Measurements from ENCODE around the gene SIRT2. TPM values are rescaled to one million over a fixed set of nuclear protein-coding genes. Genes with fewer than 3 reads are reported as not detected.

SIRT2 gene
- total RNA-seq, 4 donors from 2014 or later: 108 to 154 (median 129) TPM

DNA sequence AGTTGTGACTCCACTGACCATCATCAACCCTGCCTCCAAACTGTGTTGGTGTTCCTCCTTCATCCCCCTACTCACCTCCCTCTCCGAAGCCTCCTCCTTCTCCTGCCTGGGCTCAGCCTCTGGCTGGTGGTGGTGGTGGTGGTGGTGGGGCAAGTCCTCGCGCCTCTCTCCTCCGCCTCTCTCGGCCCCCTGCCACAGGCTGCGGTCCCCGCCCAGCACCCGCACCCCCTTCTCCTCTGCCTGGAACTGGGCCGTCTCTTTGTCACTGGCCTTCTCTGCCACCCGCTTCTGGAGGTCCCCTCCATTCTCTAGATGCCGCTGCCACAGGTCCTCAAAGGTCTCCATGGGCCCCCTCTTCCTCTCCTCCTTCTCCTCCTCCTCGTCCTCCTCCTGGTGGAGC lies 11.1 kb upstream of the SIRT2 start:
- peaks cover 0 to 16% of the 10 kb centered on the region in 2 donors for H3K27me3 ChIP-seq
- TF ChIP-seq, protein P1, sequence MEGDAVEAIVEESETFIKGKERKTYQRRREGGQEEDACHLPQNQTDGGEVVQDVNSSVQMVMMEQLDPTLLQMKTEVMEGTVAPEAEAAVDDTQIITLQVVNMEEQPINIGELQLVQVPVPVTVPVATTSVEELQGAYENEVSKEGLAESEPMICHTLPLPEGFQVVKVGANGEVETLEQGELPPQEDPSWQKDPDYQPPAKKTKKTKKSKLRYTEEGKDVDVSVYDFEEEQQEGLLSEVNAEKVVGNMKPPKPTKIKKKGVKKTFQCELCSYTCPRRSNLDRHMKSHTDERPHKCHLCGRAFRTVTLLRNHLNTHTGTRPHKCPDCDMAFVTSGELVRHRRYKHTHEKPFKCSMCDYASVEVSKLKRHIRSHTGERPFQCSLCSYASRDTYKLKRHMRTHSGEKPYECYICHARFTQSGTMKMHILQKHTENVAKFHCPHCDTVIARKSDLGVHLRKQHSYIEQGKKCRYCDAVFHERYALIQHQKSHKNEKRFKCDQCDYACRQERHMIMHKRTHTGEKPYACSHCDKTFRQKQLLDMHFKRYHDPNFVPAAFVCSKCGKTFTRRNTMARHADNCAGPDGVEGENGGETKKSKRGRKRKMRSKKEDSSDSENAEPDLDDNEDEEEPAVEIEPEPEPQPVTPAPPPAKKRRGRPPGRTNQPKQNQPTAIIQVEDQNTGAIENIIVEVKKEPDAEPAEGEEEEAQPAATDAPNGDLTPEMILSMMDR (IDR thresholded peaks at IDR 0.05): no peak
- TF ChIP-seq EP300 (IDR thresholded peaks at IDR 0.05) (no peak), POLR2A (IDR thresholded peaks at IDR 0.05) (no peak)
- no peak overlapping the region for H3K4me3 ChIP-seq
- H3K9me3 ChIP-seq: no peaks in the 10 kb centered on the region
- H3K4me1 ChIP-seq: peaks cover 0 to 5% (median 0%) of the 10 kb centered on the region in 4 donors
- peaks cover 0 to 50% (median 13%) of the 10 kb centered on the region in 3 donors for H3K36me3 ChIP-seq
- DNase-seq (ENCODE audit: low spot score in 2 of 2): no peak
- H3K27ac ChIP-seq: no peak overlapping the region
- WGBS, 2 donors: 91 to 95% methylated on average over 12 of the region's 12 CpGs

DNA sequence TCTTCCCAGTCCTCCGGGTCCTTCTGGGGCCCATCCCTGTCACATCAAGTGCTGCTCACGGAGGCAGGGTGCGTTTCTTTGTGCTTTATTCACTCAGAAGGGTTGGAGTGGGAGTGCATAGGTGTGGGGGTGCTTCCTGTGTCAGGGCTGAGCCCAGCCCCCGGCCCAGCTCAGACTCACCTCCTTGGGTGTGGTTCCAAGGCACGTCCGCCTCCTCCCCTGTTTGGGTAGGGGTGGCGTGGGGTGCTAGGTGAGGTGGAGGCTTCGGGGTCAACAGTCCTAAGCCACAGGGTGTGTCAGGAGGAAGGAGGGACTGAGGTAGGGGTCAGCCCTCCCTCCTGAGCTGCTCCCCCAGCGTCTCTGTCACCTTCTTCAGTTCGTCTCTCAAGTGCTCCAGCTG lies 9.5 kb upstream of the SIRT2 start:
- H3K27ac ChIP-seq: no peak overlapping the region
- H3K4me3 ChIP-seq: no peak overlapping the region
- no peak for TF ChIP-seq EP300 (IDR thresholded peaks at IDR 0.05)
- TF ChIP-seq POLR2A (IDR thresholded peaks at IDR 0.05): no peak
- TF ChIP-seq, protein P1 (IDR thresholded peaks at IDR 0.05): no peak
- no peaks in the 10 kb centered on the region for H3K9me3 ChIP-seq
- no peak for DNase-seq (ENCODE audit: low spot score in 2 of 2)
- H3K36me3 ChIP-seq: peaks cover 0 to 48% (median 17%) of the 10 kb centered on the region in 3 donors
- H3K4me1 ChIP-seq: peaks cover 0 to 5% (median 0%) of the 10 kb centered on the region in 4 donors
- WGBS, 2 donors: 73 to 75% methylated on average over 10 of the region's 10 CpGs
- peaks cover 0 to 16% of the 10 kb centered on the region in 2 donors for H3K27me3 ChIP-seq

DNA sequence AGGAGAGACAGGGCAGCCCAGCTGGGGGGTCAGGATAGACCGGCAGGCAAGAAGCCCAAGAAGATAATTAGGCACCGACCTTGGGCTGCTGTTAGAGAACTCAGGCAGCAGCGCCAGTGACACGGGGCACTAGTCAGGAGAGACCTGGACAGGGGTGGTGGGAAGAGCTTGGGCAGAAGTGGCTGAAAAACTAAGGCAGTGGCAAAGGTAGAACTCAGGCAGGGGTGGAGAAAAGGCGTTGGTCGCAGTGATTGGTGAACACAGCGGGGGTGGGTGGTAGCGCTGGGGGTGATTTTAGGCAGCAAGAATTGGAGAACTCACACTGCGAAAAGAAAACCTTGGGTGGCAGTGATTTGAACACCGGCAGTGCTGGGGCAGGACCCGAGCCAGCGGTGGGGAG lies 8.3 kb upstream of the SIRT2 start:
- Histone ChIP-seq H3K9me3 (no peaks in the 10 kb centered on the region), H3K27me3 (peaks cover 0 to 16% of the 10 kb centered on the region in 2 donors), H3K4me1 (peaks cover 0 to 5% (median 0%) of the 10 kb centered on the region in 4 donors), H3K27ac (no peak overlapping the region), H3K4me3 (no peak overlapping the region), H3K36me3 (peaks cover 0 to 48% (median 17%) of the 10 kb centered on the region in 3 donors)
- 93% methylated on average over 12 of the region's 12 CpGs for WGBS, 2 donors
- TF ChIP-seq, protein P1 (IDR thresholded peaks at IDR 0.05): no peak
- no peak for TF ChIP-seq POLR2A (IDR thresholded peaks at IDR 0.05)
- no peak for TF ChIP-seq EP300 (IDR thresholded peaks at IDR 0.05)
- DNase-seq (ENCODE audit: low spot score in 2 of 2): no peak

DNA sequence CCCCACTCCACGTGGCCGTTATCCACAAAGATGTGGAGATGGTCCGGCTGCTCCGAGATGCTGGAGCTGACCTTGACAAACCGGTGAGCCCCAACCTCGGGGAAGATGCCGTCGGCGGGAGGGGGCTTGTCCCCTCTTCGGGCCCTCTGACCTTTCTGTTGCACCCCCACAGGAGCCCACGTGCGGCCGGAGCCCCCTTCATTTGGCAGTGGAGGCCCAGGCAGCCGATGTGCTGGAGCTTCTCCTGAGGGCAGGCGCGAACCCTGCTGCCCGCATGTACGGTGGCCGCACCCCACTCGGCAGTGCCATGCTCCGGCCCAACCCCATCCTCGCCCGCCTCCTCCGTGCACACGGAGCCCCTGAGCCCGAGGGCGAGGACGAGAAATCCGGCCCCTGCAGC lies 7.8 kb upstream of the SIRT2 start:
- WGBS, 2 donors: 90 to 94% methylated on average over 26 to 27 of the region's 29 CpGs
- no peak for TF ChIP-seq POLR2A (IDR thresholded peaks at IDR 0.05)
- TF ChIP-seq, protein P1 (IDR thresholded peaks at IDR 0.05): no peak
- no peak for TF ChIP-seq EP300 (IDR thresholded peaks at IDR 0.05)
- Histone ChIP-seq H3K9me3 (no peaks in the 10 kb centered on the region), H3K27ac (no peak overlapping the region), H3K4me3 (no peak overlapping the region), H3K4me1 (peaks cover 0 to 5% (median 0%) of the 10 kb centered on the region in 4 donors), H3K27me3 (peaks cover 0 to 11% of the 10 kb centered on the region in 2 donors), H3K36me3 (peaks cover 0 to 48% (median 17%) of the 10 kb centered on the region in 3 donors)
- DNase-seq (ENCODE audit: low spot score in 2 of 2): no peak

DNA sequence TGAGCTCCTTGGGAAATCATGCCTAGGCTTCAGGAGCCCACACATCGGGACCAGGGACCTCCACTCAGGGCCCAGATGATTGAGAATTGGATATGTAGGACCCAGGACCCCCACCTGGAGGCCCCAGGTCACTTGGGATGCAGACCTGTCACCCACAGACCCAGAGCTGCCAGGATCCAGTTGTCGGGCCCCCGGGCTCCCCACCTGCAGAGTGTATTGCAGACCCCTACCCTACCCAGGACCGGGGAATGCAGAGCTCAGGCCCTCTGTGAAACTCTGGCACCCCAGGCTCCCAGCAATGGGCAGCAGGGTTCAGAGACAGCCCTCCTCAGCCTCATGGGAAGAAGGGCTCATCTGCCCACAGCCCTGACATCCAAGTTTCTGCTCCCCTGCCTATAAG lies 6.2 kb upstream of the SIRT2 start:
- peaks cover 0 to 48% (median 17%) of the 10 kb centered on the region in 3 donors for H3K36me3 ChIP-seq
- peaks cover 0 to 2% (median 0%) of the 10 kb centered on the region in 4 donors for H3K9me3 ChIP-seq
- TF ChIP-seq POLR2A (IDR thresholded peaks at IDR 0.05): no peak
- TF ChIP-seq, protein P1 (IDR thresholded peaks at IDR 0.05): no peak
- peaks cover 0 to 10% (median 2%) of the 10 kb centered on the region in 4 donors for H3K4me1 ChIP-seq
- H3K27me3 ChIP-seq: no peaks in the 10 kb centered on the region
- WGBS, 2 donors: 93 to 100% methylated on average over 1 to 4 of the region's 4 CpGs
- DNase-seq (ENCODE audit: low spot score in 2 of 2): no peak
- H3K27ac ChIP-seq: no peak overlapping the region
- H3K4me3 ChIP-seq: no peak overlapping the region

Data from tibial nerve (tissue), 4 donors.